GM18517 (cell line): ENCODE results near the gene SEMA6B.

ENCODE experiments used
- ATAC-seq: cut with Tn5 transposase; IDR thresholded peaks from one replicate; pipeline ENCODE4 v1.9.1; 2021; ENCODE audit warnings: mild to moderate bottlenecking, moderate library complexity; ENCODE audit not compliant: unreplicated experiment

Gene SEMA6B

GRCh38 chr19:4513248-4513647 lies 46.2 kb downstream of the SEMA6B start:
- ATAC-seq: no peak

DNA sequence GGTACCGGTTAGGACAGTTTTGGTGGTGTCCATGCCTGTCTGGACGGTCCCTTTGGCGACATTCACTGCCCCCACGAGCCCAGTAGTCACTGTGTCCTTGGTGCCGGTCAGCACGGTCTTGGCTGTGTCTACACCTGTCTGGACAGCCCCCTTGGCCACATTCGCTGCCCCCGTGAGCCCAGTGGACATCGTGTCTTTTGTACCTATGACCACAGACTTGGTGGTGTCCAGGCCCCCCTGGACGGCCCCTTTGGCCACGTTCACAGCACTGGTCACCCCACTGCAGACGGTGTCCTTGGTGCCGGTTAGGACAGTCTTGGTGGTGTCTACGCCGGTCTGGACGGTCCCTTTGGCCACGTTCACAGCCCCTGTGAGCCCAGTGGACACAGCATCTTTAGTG lies 47.4 kb downstream of the SEMA6B start:
- ATAC-seq: no peak

- ATAC-seq: no peak
Measured at GRCh38 chr19:4511300-4512054, 48.0 kb downstream of the SEMA6B start.

- no peak for ATAC-seq
Measured at GRCh38 chr19:4510435-4511255, 48.8 kb downstream of the SEMA6B start.

DNA sequence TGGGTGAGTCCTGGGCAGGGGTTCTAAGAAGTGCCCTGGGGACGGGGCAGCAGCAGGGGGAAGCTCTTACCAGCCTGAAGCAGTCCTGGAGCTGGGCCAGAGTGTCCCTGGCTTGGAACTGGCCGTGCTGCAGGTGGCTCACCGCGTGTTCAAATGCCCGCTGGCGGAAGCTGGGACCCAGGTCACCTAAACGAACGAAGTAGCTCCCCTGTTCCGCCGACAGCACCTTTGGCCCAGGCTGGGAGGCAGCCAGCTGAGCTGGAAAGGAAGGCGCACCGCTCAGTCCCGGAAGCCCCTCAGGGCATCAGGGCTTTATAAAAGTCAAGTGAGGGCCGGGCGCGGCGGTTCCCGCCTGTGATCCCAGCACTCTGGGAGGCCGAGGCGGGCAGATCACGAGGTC lies 50.8 kb downstream of the SEMA6B start:
- no peak for ATAC-seq

- no peak for ATAC-seq
Measured at GRCh38 chr19:4507804-4508203, 51.7 kb downstream of the SEMA6B start.

- no peak for ATAC-seq
Measured at GRCh38 chr19:4507150-4507452, 52.4 kb downstream of the SEMA6B start.

- no peak for ATAC-seq
Measured at GRCh38 chr19:4506449-4507149, 52.9 kb downstream of the SEMA6B start.

DNA sequence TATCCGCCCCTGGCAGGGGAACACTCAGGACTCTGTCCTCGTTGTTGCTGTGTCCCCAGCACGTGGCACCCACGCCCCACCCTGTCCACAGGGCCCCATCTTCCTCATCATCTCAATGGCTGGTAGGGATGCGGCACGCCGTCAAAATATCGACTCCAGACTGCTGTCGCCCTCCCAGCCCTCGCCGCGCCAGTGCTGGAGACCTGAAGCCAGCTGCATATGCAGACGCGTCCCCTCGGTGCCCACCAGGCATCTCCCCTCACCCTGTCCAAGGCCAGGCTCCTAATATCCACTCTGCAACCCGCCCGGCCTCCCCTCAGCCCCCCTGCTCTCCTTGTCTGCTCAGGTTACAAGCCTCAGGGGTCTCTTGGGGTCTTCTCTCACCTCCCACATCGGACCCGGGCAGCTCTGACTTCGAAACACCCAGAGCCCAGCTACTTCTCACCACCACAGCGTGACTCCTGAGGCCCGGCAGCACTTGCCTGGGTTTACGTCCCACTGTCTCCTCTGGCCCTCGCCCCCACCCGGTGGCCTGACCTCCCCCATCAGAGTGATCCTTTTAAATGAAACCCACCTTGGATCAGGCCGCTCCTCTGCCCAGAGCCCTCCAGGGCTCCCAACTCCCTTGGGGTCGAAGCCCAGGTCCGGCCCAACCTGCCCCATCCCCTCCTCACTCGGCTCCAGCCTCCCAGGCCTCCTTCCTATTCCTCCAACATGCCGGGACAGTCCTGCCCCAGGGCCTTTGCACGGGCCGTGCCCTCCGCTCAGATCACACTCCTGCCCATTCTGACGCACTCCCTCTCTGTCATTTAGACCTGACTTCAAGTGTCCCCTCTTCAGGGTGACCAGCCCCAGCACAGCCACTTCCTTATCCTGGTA lies 53.7 kb downstream of the SEMA6B start:
- ATAC-seq: no peak

DNA sequence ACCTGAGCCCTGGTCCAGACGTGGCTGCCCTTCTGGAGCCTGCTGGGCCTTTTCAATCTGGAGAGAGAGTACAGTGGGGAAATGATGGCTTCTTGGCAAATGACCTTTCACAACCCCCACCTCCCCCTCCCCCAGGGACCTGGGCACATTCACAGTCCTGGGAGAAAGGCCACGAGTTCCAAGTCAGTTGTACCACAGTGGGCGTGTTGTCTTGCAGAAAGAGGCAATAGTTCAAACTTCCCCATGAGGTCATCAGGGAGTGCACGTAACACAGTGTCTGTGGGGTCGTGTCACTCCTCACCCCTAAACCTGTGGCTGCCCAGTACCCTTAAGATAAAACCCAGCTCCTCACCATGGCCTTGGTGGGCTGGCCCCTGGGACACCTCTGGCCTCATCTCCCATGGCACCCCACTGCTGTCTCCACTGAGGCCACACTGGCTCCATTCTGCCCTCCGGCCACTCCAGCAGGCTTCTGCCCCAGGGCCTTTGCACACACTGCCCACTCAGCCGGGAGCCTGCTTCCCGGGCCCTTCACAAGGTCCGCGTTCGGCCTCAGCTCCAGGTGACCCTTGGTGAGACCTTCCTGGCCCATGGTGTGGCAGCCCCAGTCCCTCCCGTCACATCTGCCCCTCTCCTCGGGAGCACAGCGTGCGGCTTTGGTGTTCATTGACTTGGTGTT lies 54.5 kb downstream of the SEMA6B start:
- ATAC-seq: no peak

GRCh38 chr19:4504297-4504701 lies 55.2 kb downstream of the SEMA6B start:
- ATAC-seq: no peak

GRCh38 chr19:4503825-4504170 lies 55.7 kb downstream of the SEMA6B start:
- ATAC-seq: no peak

GRCh38 chr19:4503132-4503824 lies 56.2 kb downstream of the SEMA6B start:
- no peak for ATAC-seq

GRCh38 chr19:4502282-4503131 lies 57.0 kb downstream of the SEMA6B start:
- ATAC-seq: no peak

DNA sequence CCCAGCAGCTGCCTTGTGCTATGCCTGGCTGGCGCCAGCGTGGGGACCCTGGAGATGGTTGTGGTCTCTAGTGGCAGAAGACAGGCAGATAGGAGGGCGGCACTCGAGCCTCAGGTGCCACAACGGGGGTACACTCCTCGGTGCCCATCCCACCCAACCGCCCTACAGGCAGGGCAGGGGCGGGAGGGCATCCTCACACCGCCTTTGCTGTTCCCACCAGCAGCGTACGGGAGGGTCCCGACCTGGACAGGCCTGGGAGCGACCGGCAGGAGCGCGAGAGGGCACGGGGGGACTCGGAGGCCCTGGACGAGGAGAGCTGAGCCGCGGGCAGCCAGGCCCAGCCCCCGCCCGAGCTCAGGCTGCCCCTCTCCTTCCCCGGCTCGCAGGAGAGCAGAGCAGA lies 57.8 kb downstream of the SEMA6B start:
- no peak for ATAC-seq

DNA sequence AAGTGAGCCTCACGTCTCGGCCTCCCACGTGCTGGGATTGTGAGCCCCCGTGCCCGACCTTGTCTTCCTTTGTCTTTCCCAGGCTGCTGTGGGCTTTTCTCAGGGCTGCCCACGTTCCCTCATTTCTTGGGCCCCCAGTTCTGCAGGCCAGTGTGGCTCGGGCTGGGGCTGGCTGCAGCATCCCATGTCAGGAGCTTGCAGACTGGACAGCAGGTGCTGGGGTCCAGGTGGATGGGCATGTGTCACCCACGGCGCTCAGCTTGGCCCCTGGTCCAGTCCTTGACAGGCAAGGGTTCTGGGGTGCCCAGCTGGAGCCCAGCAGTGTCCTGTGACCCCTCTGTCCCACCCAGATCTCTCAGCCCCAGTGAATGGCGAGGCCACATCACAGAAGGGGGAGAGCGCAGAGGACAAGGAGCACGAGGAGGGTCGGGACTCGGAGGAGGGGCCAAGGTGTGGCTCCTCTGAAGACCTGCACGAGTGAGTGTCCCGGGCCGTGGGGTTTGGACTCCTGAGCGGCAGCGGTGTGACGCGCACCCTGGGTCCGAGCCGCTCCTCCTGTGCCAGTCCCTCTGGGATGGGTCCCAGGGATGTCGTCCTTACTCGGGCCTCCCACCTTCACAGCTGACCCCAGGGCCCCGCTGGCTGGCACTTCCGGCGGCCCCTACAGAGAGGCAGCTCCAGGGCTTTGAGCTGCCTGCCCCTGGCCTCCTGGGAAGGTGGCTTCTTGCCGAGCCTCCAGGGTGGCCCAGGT lies 58.5 kb downstream of the SEMA6B start:
- no peak for ATAC-seq

DNA sequence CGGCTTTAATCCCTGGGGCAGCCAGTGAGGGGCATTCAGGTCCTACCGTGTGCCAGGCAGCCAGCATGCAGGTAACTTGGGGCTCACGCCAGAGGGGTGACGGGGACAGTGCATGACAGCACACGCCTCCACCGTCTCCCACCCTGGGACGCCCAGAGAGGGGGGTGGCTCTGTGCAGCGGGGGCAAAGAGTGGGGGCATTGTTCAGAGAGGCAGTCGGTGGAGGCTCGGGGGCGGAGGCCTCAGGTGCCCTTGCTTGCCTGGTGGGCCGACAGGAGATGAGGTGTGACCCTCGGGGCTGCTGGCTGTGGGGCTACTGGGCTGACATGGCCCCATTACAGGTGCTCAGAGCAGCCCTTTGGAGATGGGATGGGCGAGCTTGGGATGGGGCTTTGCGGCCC lies 59.6 kb downstream of the SEMA6B start:
- no peak for ATAC-seq

GRCh38 chr19:4499318-4499717 lies 60.2 kb downstream of the SEMA6B start:
- no peak for ATAC-seq
